GM11168 (cell line): ENCODE data around the gene MRPL24.

Experiments
- in situ Hi-C: fragments of 300-500 bp; cut with MboI; formaldehyde crosslinking; loops from one replicate; pipeline ENCODE4 v1.12.0; 2022; ENCODE audit warnings: low sequenced_read_pairs; ENCODE audit not compliant: unreplicated experiment

The MRPL24 gene

GRCh38 chr1:156694690-156694962, 46.3 kb downstream of the MRPL24 start:
- in situ Hi-C loops, result no loop called here

- in situ Hi-C loops, result no loop called here
Observed at GRCh38 chr1:156693848-156694689, 46.8 kb downstream of the MRPL24 start.

- in situ Hi-C loops, result no loop called here
Observed at GRCh38 chr1:156692925-156693847, 47.7 kb downstream of the MRPL24 start.

GRCh38 chr1:156692441-156692924, 48.4 kb downstream of the MRPL24 start:
- in situ Hi-C loops, result no loop called here

GRCh38 chr1:156691665-156692440, 49.0 kb downstream of the MRPL24 start:
- in situ Hi-C loops, result no loop called here

GRCh38 chr1:156691191-156691590, 49.7 kb downstream of the MRPL24 start:
- in situ Hi-C loops, result no loop called here

GRCh38 chr1:156690675-156691036, 50.2 kb downstream of the MRPL24 start:
- in situ Hi-C loops, result no loop called here

GRCh38 chr1:156689953-156690674, 50.8 kb downstream of the MRPL24 start:
- in situ Hi-C loops, result no loop called here

GRCh38 chr1:156689035-156689952, 51.6 kb downstream of the MRPL24 start:
- in situ Hi-C loops, result no loop called here
